Measurements from ENCODE around the gene AHSG.

Gene AHSG

DNA sequence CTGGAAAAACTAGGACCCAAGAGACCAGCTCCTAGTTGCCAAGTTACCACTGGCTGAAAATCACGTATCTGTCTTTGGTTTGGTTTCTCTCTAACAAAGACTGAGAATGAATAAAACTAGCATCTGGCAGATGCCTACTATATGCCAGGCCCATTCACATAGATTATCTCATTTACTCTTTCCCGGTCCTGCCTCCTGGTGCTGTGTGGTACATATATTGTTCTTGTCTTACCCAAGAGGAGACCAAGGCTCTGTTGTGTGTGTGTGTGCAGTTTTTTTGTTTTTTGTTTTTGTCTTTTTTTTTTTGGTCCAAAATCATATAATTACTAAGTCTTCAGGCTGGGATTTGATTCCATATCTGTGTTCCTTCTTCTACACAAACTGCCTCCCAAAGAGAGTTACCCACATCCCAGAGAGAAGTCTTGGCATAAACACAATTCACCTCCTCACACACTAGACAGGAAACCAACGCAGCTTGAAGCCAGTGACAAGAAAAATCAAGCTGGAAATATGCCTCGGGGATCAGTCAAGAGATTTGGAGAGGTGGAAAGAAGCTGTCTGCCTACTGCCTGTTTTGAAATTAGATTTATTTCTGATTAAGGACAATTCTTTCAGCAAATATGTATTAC, 891 bp downstream of the AHSG start:
- Histone ChIP-seq H2AFZ (ENCODE audit: low read depth) (no peak overlapping the region), H3K4me3 (IDR thresholded peaks at IDR 0.05; ENCODE audit: insufficient read depth, low read depth, low read length) (no peak overlapping the region), H3K27ac (no peak overlapping the region), H3K9ac (no peak overlapping the region), H3K79me2 (ENCODE audit: insufficient read depth, low read depth) (no peaks in the 10 kb centered on the region), H3K4me1 (ENCODE audit: low read depth, poor library complexity, severe bottlenecking) (peaks cover 16% of the 10 kb centered on the region), H3K4me2 (no peak overlapping the region), H3K27me3 (ENCODE audit: insufficient read depth, low read depth) (no peaks in the 10 kb centered on the region), H3K36me3 (ENCODE audit: insufficient read depth) (no peaks in the 10 kb centered on the region), H4K20me1 (ENCODE audit: insufficient read depth) (no peaks in the 10 kb centered on the region)
- no peak for TF ChIP-seq CTCF (conservative IDR thresholded peaks at IDR 0.05; ENCODE audit: low read depth, low read length)

GRCh38 chr3:186614266-186614596, 1.4 kb downstream of the AHSG start:
- no peak for TF ChIP-seq CTCF (conservative IDR thresholded peaks at IDR 0.05; ENCODE audit: low read depth, low read length)
- Histone ChIP-seq H2AFZ (ENCODE audit: low read depth) (peak overlapping the region; percentile 65), H4K20me1 (ENCODE audit: insufficient read depth) (no peaks in the 10 kb centered on the region), H3K79me2 (ENCODE audit: insufficient read depth, low read depth) (no peaks in the 10 kb centered on the region), H3K27me3 (ENCODE audit: insufficient read depth, low read depth) (no peaks in the 10 kb centered on the region), H3K36me3 (ENCODE audit: insufficient read depth) (no peaks in the 10 kb centered on the region), H3K4me2 (peak overlapping the region; percentile 27; the same call in 1 of the 2 replicates), H3K4me3 (IDR thresholded peaks at IDR 0.05; ENCODE audit: insufficient read depth, low read depth, low read length) (no peak overlapping the region), H3K4me1 (ENCODE audit: low read depth, poor library complexity, severe bottlenecking) (peaks cover 13% of the 10 kb centered on the region), H3K9ac (no peak overlapping the region), H3K27ac (no peak overlapping the region)

- peak; percentile 99 for TF ChIP-seq CTCF (conservative IDR thresholded peaks at IDR 0.05; ENCODE audit: low read depth, low read length)
- peak overlapping the region; percentile 27; the same call in 1 of the 2 replicates for H3K4me2 ChIP-seq
- H3K79me2 ChIP-seq (ENCODE audit: insufficient read depth, low read depth) = no peaks in the 10 kb centered on the region
- peak overlapping the region; percentile 65 for H2AFZ ChIP-seq (ENCODE audit: low read depth)
- no peaks in the 10 kb centered on the region for H4K20me1 ChIP-seq (ENCODE audit: insufficient read depth)
- H3K9ac ChIP-seq = no peak overlapping the region
- H3K4me3 ChIP-seq (IDR thresholded peaks at IDR 0.05; ENCODE audit: insufficient read depth, low read depth, low read length) = no peak overlapping the region
- H3K27me3 ChIP-seq (ENCODE audit: insufficient read depth, low read depth) = no peaks in the 10 kb centered on the region
- H3K4me1 ChIP-seq (ENCODE audit: low read depth, poor library complexity, severe bottlenecking) = peaks cover 13% of the 10 kb centered on the region
- H3K27ac ChIP-seq = no peak overlapping the region
- no peaks in the 10 kb centered on the region for H3K36me3 ChIP-seq (ENCODE audit: insufficient read depth)
Observed at GRCh38 chr3:186614597-186615483, 2.0 kb downstream of the AHSG start.

DNA sequence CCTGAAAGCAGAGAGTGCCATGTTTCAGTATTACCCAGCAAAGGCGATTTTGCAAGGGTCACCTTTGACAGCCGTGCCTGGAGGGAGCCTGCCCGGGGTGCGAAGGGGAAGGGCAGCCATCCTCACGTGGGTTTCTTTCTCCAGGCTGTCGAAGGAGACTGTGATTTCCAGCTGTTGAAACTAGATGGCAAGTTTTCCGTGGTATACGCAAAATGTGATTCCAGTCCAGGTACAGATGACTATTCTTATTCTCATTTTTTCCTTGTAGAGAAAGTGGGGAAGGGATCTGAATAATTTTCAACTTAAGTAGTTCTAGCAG, 3.4 kb downstream of the AHSG start:
- Histone ChIP-seq H3K4me2 (no peak overlapping the region), H3K79me2 (ENCODE audit: insufficient read depth, low read depth) (no peaks in the 10 kb centered on the region), H3K27ac (no peak overlapping the region), H3K36me3 (ENCODE audit: insufficient read depth) (no peaks in the 10 kb centered on the region), H3K4me3 (IDR thresholded peaks at IDR 0.05; ENCODE audit: insufficient read depth, low read depth, low read length) (no peak overlapping the region), H4K20me1 (ENCODE audit: insufficient read depth) (no peaks in the 10 kb centered on the region), H3K4me1 (ENCODE audit: low read depth, poor library complexity, severe bottlenecking) (peaks cover 13% of the 10 kb centered on the region), H3K27me3 (ENCODE audit: insufficient read depth, low read depth) (no peaks in the 10 kb centered on the region), H3K9ac (no peak overlapping the region), H2AFZ (ENCODE audit: low read depth) (peak overlapping the region; percentile 70; the same call in 1 of the 2 replicates)
- no peak for TF ChIP-seq CTCF (conservative IDR thresholded peaks at IDR 0.05; ENCODE audit: low read depth, low read length)
